ENCODE data around the gene DNAJC15. TPM values are rescaled to one million over a fixed set of nuclear protein-coding genes. Genes with fewer than 3 reads are reported as not detected.
A peak's percentile ranks its signal among the peaks of the same experiment; 100 is the strongest.

The DNAJC15 gene
- total and polyA plus RNA-seq, 2 of the 8 experiments (the other 6 are each of a cell fraction or from before 2014, with no cell fraction given) = 5.8 to 20.8 TPM

DNA sequence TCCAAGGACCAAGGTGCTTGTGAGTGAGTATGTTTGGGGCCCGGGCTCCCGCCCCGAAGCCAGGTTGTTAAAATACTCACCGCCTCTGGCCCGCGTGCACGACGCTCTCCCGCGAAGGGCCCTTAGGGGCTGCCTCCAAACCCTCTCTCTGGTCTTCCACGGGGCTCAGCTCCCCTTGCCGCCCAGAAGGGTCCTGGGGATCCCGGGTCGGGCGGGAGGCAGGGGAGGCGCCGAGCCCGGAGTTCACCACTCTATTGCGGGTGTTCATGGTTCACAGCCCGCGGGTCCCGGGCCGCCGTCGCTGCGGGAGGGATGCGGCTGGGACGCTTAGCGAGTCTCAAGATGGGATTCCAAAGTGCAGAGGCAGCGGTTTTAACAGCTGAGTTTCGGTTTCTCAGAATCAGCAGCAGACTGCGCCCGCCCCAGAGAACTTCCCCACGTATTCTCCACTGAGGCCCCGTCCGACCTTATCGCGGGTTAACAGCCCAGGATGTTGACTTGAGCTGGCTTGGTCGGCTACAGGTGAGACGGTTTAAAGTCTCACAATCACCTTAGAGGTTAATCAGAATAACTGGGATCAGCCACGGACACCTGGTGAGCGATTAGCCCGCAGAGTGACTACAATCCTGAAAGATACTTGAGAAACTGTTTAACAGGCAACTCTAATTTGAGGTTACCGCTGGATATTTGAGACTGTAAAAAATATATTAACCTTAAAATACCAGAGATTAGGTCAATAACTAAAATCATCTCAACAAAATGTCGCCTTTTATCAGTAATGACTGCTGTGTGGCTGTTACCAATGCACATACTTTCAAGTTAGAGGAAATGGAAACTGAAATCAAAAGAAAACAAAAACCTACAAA, 31.3 kb upstream of the DNAJC15 start, which contains the start of gene EPSTI1:
Gene EPSTI1, minus strand, starts transcription at position 344 of the 866 bp plus-strand sequence. Its CDS starts 76 bp downstream, at position 268.
- Histone ChIP-seq H2BK120ac (replicated peaks; ENCODE audit: low read depth, low read length) (peak within 1 kb of the TSS; percentile 61), H3K27ac (ENCODE audit: low read depth, low read length) (no peak within 1 kb of the TSS), H3K36me3 (ENCODE audit: control insufficient read depth in 2 of 4, insufficient read depth in 4 of 4, low read length in 3 of 4) (no peaks in the 10 kb centered on the region), H3K23me2 (ENCODE audit: low read depth, low read length) (peaks cover 2% of the 10 kb centered on the region; the same call in 1 of the 2 replicates), H2AK5ac (ENCODE audit: low read depth, low read length) (no peak within 1 kb of the TSS; the same call in 1 of the 2 replicates), H3K14ac (ENCODE audit: insufficient read length) (no peak within 1 kb of the TSS), H3K9ac (replicated peaks in 1 of 4; ENCODE audit: extremely low read depth in 1 of 4, low read depth in 3 of 4, low read length in 3 of 4) (peak within 1 kb of the TSS in 3 of 4 experiments; percentile 8 to 44 (median 12); a peak in 2 of 7 replicates), H2BK5ac (ENCODE audit: low read depth, low read length) (no peak within 1 kb of the TSS), H3K79me2 (ENCODE audit: control insufficient read depth in 1 of 2, insufficient read depth in 2 of 2, low read length in 2 of 2) (no peaks in the 10 kb centered on the region), H3K27me3 (replicated peaks in 1 of 4; ENCODE audit: control insufficient read depth in 3 of 4, extremely low read depth in 1 of 4, insufficient read depth in 3 of 4, low read length in 3 of 4) (peaks cover 0 to 19% (median 13%) of the 10 kb centered on the region in 4 experiments; a peak in 6 of 7 replicates), H4K5ac (ENCODE audit: insufficient read length, low read depth, low read length) (no peak within 1 kb of the TSS), H3K23ac (ENCODE audit: insufficient read length) (no peak within 1 kb of the TSS), H2BK12ac (ENCODE audit: low read depth, low read length) (peak within 1 kb of the TSS; percentile 40; the same call in 1 of the 2 replicates), H3K56ac (replicated peaks; ENCODE audit: insufficient read length, low read depth, low read length) (no peak within 1 kb of the TSS), H3K9me3 (ENCODE audit: insufficient read depth in 2 of 2, low read depth in 1 of 2, low read length in 1 of 2) (no peaks in the 10 kb centered on the region), H4K91ac (replicated peaks; ENCODE audit: insufficient read length, low read length) (peak within 1 kb of the TSS; percentile 65), H3K79me1 (ENCODE audit: low read depth, low read length) (no peaks in the 10 kb centered on the region), H2BK15ac (ENCODE audit: low read length) (0 out of 2 replicates have a peak within 1 kb of the TSS, but pooled peaks have one; percentile 3), H2BK20ac (ENCODE audit: low read length) (no peak within 1 kb of the TSS), H2AFZ (ENCODE audit: low read length) (peak within 1 kb of the TSS; percentile 55), H3K4me2 (ENCODE audit: insufficient read depth in 1 of 2, low read depth in 2 of 2, low read length in 2 of 2) (peak within 1 kb of the TSS; percentile 62 to 81), H3K4me1 (replicated peaks in 1 of 4; ENCODE audit: control insufficient read depth in 3 of 4, insufficient read depth in 4 of 4, low read length in 3 of 4) (peaks cover 0 to 5% (median 0%) of the 10 kb centered on the region in 4 experiments; a peak in 2 of 7 replicates), H4K8ac (ENCODE audit: extremely low read depth, insufficient read depth, low read length) (peak within 1 kb of the TSS; percentile 80; the same call in 1 of the 2 replicates), H3K4ac (replicated peaks; ENCODE audit: insufficient read length, low read depth, low read length) (no peak within 1 kb of the TSS), H3K4me3 (ENCODE audit: extremely low read depth in 1 of 4, insufficient read depth in 2 of 4, low read depth in 3 of 4, low read length in 4 of 4) (peak within 1 kb of the TSS; percentile 19 to 65 (median 43)), H4K20me1 (replicated peaks in 1 of 2; ENCODE audit: control insufficient read depth in 1 of 2, insufficient read depth in 2 of 2, low read length in 2 of 2) (no peaks in the 10 kb centered on the region), H3K18ac (ENCODE audit: extremely low read depth, low read length) (no peak within 1 kb of the TSS)
- WGBS, 2 experiments (ENCODE audit: extremely low coverage in 1 of 2, insufficient coverage in 1 of 2, insufficient read length in 1 of 2, insufficient replicate concordance in 2 of 2, low coverage in 1 of 2, low lambda C conversion rate in 2 of 2, missing lambda C conversion rate in 1 of 2) = 8% methylated on average over 44 of the region's 45 CpGs; no CpG with 5 or more reads in 1 of the 2 experiments
- DNase-seq (ENCODE audit: low read depth in 1 of 2, low spot score in 2 of 2) (peak in 1 of 2 experiments; percentile 76), FAIRE-seq (no peak)
- ChIA-PET POLR2A (ENCODE audit: partially characterized antibody) (interaction anchor here (0.9 to 2.5 kb wide), 3 partner anchors 9 to 127 kb away, joined by 3 to 10 read pairs (median 7); no protein-coding TSS in a partner anchor), CTCF (ENCODE audit: partially characterized antibody) (interaction anchor here (0.5 to 4.4 kb wide), 4 partner anchors 20 to 370 kb away, joined by 3 to 25 read pairs (median 8); no protein-coding TSS in a partner anchor)
- TF ChIP-seq SIN3A (conservative IDR thresholded peaks at IDR 0.05 in 1 of 2, IDR thresholded peaks at IDR 0.05 in 1 of 2; ENCODE audit: low read depth in 1 of 2, low read length in 2 of 2) = no peak
- TF ChIP-seq EZH2 (IDR thresholded peaks at IDR 0.05; ENCODE audit: low read depth, low read length, severe bottlenecking) = peak; percentile 35
- TF ChIP-seq KDM4A (IDR thresholded peaks at IDR 0.05; ENCODE audit: low read depth, low read length, severe bottlenecking) = peak; percentile 80
- peak; percentile 63; the same call in 1 of the 2 replicates for TF ChIP-seq RBBP5 (IDR thresholded peaks at IDR 0.05; ENCODE audit: borderline replicate concordance, low read depth, low read length)
- TF ChIP-seq, protein P1, sequence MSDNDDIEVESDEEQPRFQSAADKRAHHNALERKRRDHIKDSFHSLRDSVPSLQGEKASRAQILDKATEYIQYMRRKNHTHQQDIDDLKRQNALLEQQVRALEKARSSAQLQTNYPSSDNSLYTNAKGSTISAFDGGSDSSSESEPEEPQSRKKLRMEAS (IDR thresholded peaks at IDR 0.05) = peak; percentile 72
- TF ChIP-seq, protein P2, sequence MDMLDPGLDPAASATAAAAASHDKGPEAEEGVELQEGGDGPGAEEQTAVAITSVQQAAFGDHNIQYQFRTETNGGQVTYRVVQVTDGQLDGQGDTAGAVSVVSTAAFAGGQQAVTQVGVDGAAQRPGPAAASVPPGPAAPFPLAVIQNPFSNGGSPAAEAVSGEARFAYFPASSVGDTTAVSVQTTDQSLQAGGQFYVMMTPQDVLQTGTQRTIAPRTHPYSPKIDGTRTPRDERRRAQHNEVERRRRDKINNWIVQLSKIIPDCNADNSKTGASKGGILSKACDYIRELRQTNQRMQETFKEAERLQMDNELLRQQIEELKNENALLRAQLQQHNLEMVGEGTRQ (IDR thresholded peaks at IDR 0.05; ENCODE audit: low read length) = no peak
- TF ChIP-seq RAD21 (IDR thresholded peaks at IDR 0.05 in 1 of 2, conservative IDR thresholded peaks at IDR 0.05 in 1 of 2; ENCODE audit: low read depth in 2 of 2, low read length in 2 of 2) = no peak
- TF ChIP-seq NRF1 (IDR thresholded peaks at IDR 0.05; ENCODE audit: low read depth, low read length) = no peak
